Activated naive CD8-positive, alpha-beta T cell treated with anti-CD3 and anti-CD28 coated beads for 36 hours (primary cell): Measurements from ENCODE around the gene TRIM43. TPM values are rescaled to one million over a fixed set of nuclear protein-coding genes. Genes with fewer than 3 reads are reported as not detected.
"Not testable (repeated sequence)": the region's sequence is repeated elsewhere in the genome, so short reads cannot be mapped to it uniquely, and the experiment has no call there.

Source experiments
- DNase-seq: peaks from one replicate; pipeline ENCODE4 v3.0.0; 2021
- H3K27ac Mint-ChIP-seq: one replicate; pipeline ENCODE4 v1.8.0; 2022; ENCODE audit warnings: mild to moderate bottlenecking, moderate library complexity, mixed read lengths
- H3K27me3 Mint-ChIP-seq: one replicate; pipeline ENCODE4 v1.8.0; 2022; ENCODE audit warnings: mild to moderate bottlenecking, mixed read lengths
- H3K36me3 Mint-ChIP-seq: one replicate; pipeline ENCODE4 v1.8.0; 2021; ENCODE audit warnings: mild to moderate bottlenecking, mixed read lengths
- H3K4me1 Mint-ChIP-seq: one replicate; pipeline ENCODE4 v1.8.0; 2021; ENCODE audit warnings: mixed read lengths
- H3K4me3 Mint-ChIP-seq: one replicate; pipeline ENCODE4 v1.8.0; 2022; ENCODE audit warnings: mild to moderate bottlenecking, moderate library complexity, mixed read lengths
- H3K9me3 Mint-ChIP-seq: one replicate; pipeline ENCODE4 v1.8.0; 2022; ENCODE audit warnings: mixed read lengths
- total RNA-seq, 2 experiments: library from RNA; stranded (reverse); gene quantifications; one replicate each; pipeline ENCODE4 v1.2.3, GENCODE V29; 2021

The TRIM43 gene
- total RNA-seq, 2 experiments from 2014 or later = not detected

DNA sequence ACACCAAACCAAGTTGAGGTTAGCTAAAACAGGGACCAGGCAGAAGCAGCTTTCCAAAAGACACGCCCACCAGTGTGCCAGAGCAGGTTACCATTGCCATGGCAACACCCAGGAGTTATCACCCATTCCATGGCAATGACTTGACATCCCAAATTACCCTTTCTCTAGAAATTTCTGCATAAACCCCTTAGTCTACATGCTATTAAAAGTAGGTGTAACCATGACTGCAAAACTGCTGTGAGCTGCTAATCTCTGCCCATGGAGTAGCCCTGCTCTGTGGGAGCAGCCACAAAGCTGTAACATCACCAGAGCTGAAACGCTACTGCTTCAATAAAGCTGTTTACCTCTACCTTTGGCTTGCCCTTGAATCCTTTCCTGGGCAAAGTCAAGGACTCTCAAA lies 18.0 kb downstream of the TRIM43 start:
- H3K4me3 Mint-ChIP-seq, H3K27me3 Mint-ChIP-seq, H3K36me3 Mint-ChIP-seq, DNase-seq, H3K27ac Mint-ChIP-seq, H3K9me3 Mint-ChIP-seq, H3K4me1 Mint-ChIP-seq: not testable (repeated sequence)

DNA sequence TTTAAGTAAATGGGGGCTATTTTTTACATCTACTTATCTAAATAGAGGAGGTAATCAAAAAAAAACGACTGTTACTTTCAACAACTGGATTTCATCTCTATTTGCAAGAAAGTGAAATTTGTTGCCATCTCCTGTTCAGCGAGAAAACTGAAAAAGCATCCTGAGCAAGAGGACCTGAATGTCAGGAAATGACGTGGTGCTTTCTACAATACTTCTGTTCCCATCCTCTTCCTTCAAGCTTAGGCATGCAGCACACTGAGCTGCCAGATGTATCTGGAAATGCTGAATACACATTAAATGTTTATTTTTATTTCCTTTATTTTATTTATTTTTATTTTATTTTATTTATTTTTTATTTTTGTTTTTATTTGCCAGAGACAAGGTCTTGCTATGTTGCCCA lies 21.2 kb downstream of the TRIM43 start:
- not testable (repeated sequence) for H3K27ac Mint-ChIP-seq, H3K27me3 Mint-ChIP-seq, H3K4me1 Mint-ChIP-seq, H3K9me3 Mint-ChIP-seq, H3K4me3 Mint-ChIP-seq, DNase-seq, H3K36me3 Mint-ChIP-seq

DNA sequence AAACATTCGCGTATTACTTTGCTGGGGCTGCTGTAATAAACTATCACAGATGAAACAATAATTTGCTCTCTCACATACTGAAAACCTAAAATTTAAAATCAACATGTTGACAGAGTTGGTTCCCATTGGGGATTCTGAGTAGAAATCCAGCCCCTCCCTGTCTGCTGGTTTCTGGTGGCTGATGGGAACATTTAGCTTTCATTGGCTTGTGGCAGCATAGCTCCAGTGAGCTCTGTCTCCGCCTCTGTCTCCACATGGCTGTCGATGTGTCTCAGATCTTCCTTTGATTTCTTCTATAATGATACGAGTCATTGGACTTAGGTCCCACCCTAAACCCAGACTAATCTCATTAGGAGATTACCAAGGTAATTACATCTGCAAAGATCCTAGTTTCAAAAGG lies 30.9 kb downstream of the TRIM43 start:
- H3K9me3 Mint-ChIP-seq, H3K36me3 Mint-ChIP-seq, H3K4me1 Mint-ChIP-seq, H3K4me3 Mint-ChIP-seq, H3K27ac Mint-ChIP-seq, DNase-seq, H3K27me3 Mint-ChIP-seq: not testable (repeated sequence)

DNA sequence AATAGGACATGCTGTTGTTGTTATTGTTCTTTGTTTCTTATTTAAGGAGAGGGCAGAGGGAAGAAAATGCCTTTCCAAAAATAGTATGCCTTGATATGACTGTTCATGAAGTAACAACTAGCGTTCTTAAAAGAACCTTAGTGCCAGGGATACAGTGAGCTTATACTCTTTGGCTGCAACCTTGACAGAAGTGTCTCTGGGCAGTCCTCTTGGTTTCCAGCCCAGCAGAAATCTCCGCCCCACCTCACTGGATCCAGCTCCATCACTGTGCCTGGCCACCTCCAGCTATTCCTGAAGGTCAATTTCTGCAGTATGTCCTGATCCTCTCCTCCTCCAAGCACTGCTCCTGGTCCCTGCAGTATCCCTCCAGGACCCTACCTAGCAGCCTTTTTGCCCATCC lies 39.2 kb downstream of the TRIM43 start:
- not testable (repeated sequence) for H3K27ac Mint-ChIP-seq, H3K36me3 Mint-ChIP-seq, DNase-seq, H3K9me3 Mint-ChIP-seq, H3K27me3 Mint-ChIP-seq, H3K4me1 Mint-ChIP-seq, H3K4me3 Mint-ChIP-seq

- H3K9me3 Mint-ChIP-seq, H3K36me3 Mint-ChIP-seq, DNase-seq, H3K4me3 Mint-ChIP-seq, H3K4me1 Mint-ChIP-seq, H3K27me3 Mint-ChIP-seq, H3K27ac Mint-ChIP-seq: not testable (repeated sequence)
Observed at GRCh38 chr2:95633626-95634259, 41.9 kb downstream of the TRIM43 start.

DNA sequence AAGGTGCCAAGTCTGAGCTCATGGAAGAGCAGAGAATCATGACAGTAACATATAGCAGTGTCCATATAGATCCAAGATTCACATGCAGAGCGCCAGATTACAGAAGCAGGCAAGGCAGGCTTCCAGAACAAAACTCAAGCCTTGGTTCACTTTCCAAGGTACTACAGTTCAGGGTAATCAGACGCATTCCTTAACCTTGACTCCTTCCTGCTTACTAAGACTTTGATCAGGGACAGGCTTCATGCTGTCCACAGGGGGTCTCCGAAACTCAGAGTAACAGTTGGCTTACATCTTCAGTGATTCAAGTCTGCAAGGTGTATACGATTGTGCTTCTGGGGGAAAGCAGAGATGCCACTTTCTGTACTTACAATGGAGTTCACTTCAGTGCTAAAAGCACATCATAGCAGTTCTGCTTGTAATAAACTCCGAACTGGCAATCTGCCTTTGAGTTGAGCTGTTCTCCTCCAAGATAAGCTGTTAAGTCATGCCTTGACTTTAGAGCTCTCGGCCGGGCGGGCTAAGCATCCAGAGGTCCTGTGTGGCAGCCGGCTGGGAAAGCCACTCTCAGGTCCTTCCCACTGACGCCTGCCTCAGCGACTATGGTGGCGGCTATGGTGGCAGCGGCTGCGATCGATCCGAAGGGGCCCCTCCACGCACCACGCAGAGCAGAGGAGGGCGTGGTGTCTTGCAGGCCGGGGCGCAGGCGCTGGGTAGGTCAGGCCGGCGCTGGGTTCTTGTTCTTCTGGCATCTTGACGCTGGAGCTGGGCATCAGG lies 48.9 kb downstream of the TRIM43 start:
- not testable (repeated sequence) for H3K27me3 Mint-ChIP-seq, H3K9me3 Mint-ChIP-seq, H3K4me1 Mint-ChIP-seq, H3K27ac Mint-ChIP-seq, DNase-seq, H3K36me3 Mint-ChIP-seq, H3K4me3 Mint-ChIP-seq

DNA sequence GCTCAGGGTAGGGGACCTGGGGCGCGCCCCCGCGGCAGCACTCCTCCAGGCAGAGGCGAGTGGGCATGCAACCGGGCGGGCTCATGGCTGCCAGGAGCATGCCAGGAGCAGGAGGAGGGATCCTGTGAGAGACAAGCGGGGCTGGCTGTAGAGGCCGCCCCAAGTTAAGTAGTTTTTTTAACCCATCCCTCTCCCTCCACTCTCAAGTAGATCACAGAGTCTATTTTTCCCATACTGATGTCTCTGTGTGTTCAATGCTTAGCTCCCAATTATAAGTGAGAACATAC lies 49.4 kb downstream of the TRIM43 start:
- not testable (repeated sequence) for H3K27ac Mint-ChIP-seq, H3K36me3 Mint-ChIP-seq, DNase-seq, H3K4me1 Mint-ChIP-seq, H3K9me3 Mint-ChIP-seq, H3K4me3 Mint-ChIP-seq, H3K27me3 Mint-ChIP-seq

- not testable (repeated sequence) for H3K36me3 Mint-ChIP-seq, H3K9me3 Mint-ChIP-seq, DNase-seq, H3K4me1 Mint-ChIP-seq, H3K27me3 Mint-ChIP-seq, H3K27ac Mint-ChIP-seq, H3K4me3 Mint-ChIP-seq
Observed at GRCh38 chr2:95641787-95642186, 50.0 kb downstream of the TRIM43 start.

DNA sequence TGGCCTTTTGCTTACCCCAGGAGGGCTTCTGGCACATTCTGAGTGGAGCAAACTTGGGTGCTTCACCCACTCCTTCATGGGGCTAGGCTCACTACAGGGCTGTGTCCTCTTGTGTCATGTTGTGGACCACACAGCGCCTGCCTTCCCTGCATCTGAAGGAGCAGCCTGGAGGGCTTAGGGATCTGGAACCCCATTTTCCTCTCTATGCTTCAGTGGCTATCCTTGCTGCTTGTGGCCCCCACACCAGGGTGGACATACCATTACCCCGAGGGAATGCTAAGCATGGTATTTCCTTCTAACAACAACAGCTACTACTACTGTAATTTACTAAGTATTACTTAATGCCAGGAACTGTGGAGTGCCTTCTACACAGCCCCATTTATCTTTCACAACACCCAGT lies 50.6 kb downstream of the TRIM43 start:
- not testable (repeated sequence) for H3K27ac Mint-ChIP-seq, H3K9me3 Mint-ChIP-seq, H3K4me3 Mint-ChIP-seq, H3K27me3 Mint-ChIP-seq, DNase-seq, H3K4me1 Mint-ChIP-seq, H3K36me3 Mint-ChIP-seq

DNA sequence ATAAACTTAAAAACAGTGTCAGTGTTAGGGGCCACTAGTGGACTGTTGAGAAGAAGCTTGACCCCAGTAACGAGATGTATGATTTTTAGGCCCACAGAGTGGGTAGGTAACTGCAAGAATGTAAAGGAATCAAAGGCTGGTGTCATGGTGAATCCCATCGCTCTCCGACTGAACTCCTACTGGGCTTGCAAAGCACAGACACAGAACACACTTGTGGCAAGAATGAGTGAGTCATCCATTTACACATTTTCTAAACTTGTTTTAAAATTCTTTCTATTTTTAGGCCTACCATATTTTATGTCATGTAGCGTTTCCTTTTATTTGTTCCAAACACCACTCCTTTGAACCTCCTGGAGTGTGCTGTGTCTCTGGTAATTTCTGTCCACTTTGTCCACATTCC lies 51.1 kb downstream of the TRIM43 start:
- not testable (repeated sequence) for DNase-seq, H3K4me1 Mint-ChIP-seq, H3K27me3 Mint-ChIP-seq, H3K9me3 Mint-ChIP-seq, H3K27ac Mint-ChIP-seq, H3K36me3 Mint-ChIP-seq, H3K4me3 Mint-ChIP-seq

GRCh38 chr2:95645312-95645711 lies 53.5 kb downstream of the TRIM43 start:
- H3K4me1 Mint-ChIP-seq, H3K9me3 Mint-ChIP-seq, H3K36me3 Mint-ChIP-seq, H3K27ac Mint-ChIP-seq, DNase-seq, H3K27me3 Mint-ChIP-seq, H3K4me3 Mint-ChIP-seq: not testable (repeated sequence)

DNA sequence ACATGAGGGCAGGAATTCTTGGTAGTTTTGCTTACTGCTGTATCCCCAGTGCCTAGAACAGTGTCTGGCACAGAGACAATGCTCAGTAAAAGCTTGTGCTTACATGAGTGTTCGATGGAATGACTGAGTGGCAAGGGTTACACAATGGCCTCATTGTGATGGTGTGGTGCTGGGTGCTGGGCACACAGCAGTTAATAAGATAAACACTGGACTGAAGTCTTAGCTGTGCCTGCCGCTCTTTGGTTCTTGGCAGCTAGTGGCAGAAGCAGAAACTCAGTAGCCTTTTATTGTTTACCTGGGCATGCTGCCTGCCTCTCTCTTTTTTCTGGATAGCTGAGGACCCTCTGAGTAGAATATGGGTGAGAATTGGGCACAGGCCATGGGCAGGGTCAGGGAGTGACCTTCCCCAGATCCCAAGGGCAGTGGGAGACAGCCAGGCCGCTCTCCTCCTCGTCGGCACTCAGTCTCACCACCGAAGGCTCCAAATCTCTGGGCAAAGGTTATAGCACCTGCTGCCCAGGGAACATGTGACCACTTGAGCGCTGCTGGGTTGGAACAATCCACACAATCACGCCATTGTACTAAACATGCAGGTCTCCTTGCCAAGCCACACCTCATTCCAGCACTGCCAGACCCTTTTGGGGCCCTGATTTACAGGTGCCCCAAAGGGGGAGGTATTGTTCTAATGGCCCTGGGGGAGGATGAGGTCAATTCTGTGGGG lies 54.6 kb downstream of the TRIM43 start:
- H3K4me1 Mint-ChIP-seq, H3K27ac Mint-ChIP-seq, DNase-seq, H3K36me3 Mint-ChIP-seq, H3K4me3 Mint-ChIP-seq, H3K9me3 Mint-ChIP-seq, H3K27me3 Mint-ChIP-seq: not testable (repeated sequence)

- not testable (repeated sequence) for H3K4me1 Mint-ChIP-seq, H3K27me3 Mint-ChIP-seq, DNase-seq, H3K36me3 Mint-ChIP-seq, H3K27ac Mint-ChIP-seq, H3K9me3 Mint-ChIP-seq, H3K4me3 Mint-ChIP-seq
Observed at GRCh38 chr2:95648894-95649544, 57.2 kb downstream of the TRIM43 start.
